AG09309 (cell line): ENCODE measurements around the gene WTAP.
"Not testable (repeated sequence)": the region's sequence is repeated elsewhere in the genome, so short reads cannot be mapped to it uniquely, and the experiment has no call there.

ENCODE experiments used
- DNase-seq: peaks from one replicate; pipeline ENCODE4 v3.0.0-alpha.2; 2010; ENCODE audit warnings: low read depth
- H3K4me3 ChIP-seq: 2 replicates; pipeline ENCODE4 v1.5.1; 2011; ENCODE audit warnings: mild to moderate bottlenecking, low read depth, low read length, moderate library complexity; ENCODE audit not compliant: control insufficient read depth
- CTCF ChIP-seq: IDR thresholded peaks from 2 replicates; pipeline ENCODE4 v1.5.1; 2011; ENCODE audit warnings: mild to moderate bottlenecking, low read depth, low read length, inconsistent platforms; ENCODE audit not compliant: insufficient read depth, control insufficient read depth; ENCODE audit errors: missing control alignments

WTAP gene

GRCh38 chr6:159729598-159730331, 2.5 kb downstream of the WTAP start:
- H3K4me3 ChIP-seq, result no peak overlapping the region; the same call in 1 of the 2 replicates
- TF ChIP-seq CTCF, result no peak
- no peak for DNase-seq

- no peak overlapping the region for H3K4me3 ChIP-seq
- DNase-seq, result no peak
- TF ChIP-seq CTCF, result no peak
Measured at GRCh38 chr6:159730332-159730676, 3.0 kb downstream of the WTAP start.

GRCh38 chr6:159732550-159732949, 5.2 kb downstream of the WTAP start:
- H3K4me3 ChIP-seq, DNase-seq: not testable (repeated sequence)

GRCh38 chr6:159733395-159733794, 6.1 kb downstream of the WTAP start:
- not testable (repeated sequence) for DNase-seq, H3K4me3 ChIP-seq

- no peak for TF ChIP-seq CTCF
- DNase-seq, result no peak
- no peak overlapping the region for H3K4me3 ChIP-seq
Measured at GRCh38 chr6:159736908-159737307, 9.6 kb downstream of the WTAP start.

GRCh38 chr6:159739341-159739740, 12.0 kb downstream of the WTAP start:
- DNase-seq, result no peak
- no peak for TF ChIP-seq CTCF
- no peak overlapping the region for H3K4me3 ChIP-seq

- no peak for DNase-seq
- no peak for TF ChIP-seq CTCF
- H3K4me3 ChIP-seq, result no peak overlapping the region
Measured at GRCh38 chr6:159742165-159742564, 14.9 kb downstream of the WTAP start.

GRCh38 chr6:159745081-159745480, 17.8 kb downstream of the WTAP start:
- TF ChIP-seq CTCF, result no peak
- no peak overlapping the region for H3K4me3 ChIP-seq

More at GRCh38 chr6:159745081-159745480, 17.8 kb downstream of the WTAP start:
- no peak for DNase-seq
